ENCODE results near the gene RHOT2. TPM values are rescaled to one million over a fixed set of nuclear protein-coding genes. Genes with fewer than 3 reads are reported as not detected.

The RHOT2 gene
- polyA plus RNA-seq, 1 donor (not counting 4 experiments of a cell fraction or from before 2014, with no cell fraction given): 58.7 TPM

GRCh38 chr16:629833-630248 lies 38.1 kb upstream of the RHOT2 start:
- H3K4me3 ChIP-seq (ENCODE audit: control insufficient read depth in 2 of 3, extremely low read depth in 1 of 3, insufficient read depth in 2 of 3, low read depth in 1 of 3, low read length in 3 of 3): no peak overlapping the region
- H4K20me1 ChIP-seq (ENCODE audit: control insufficient read depth, extremely low read depth, insufficient read depth, low read length): no peaks in the 10 kb centered on the region
- no peak for FAIRE-seq
- peaks cover 4 to 13% of the 10 kb centered on the region in 2 experiments for H3K36me3 ChIP-seq (ENCODE audit: control insufficient read depth in 2 of 2, extremely low read depth in 1 of 2, insufficient read depth in 2 of 2, low read length in 2 of 2)
- H3K4me1 ChIP-seq (ENCODE audit: control insufficient read depth, extremely low read depth, insufficient read depth, low read length): peaks cover 12% of the 10 kb centered on the region
- H2AFZ ChIP-seq (ENCODE audit: control insufficient read depth, low read length): no peak overlapping the region
- no peak for TF ChIP-seq EZH2 (IDR thresholded peaks at IDR 0.05; ENCODE audit: low read length)
- TF ChIP-seq CTCF (optimal IDR thresholded peaks at IDR 0.05 in 1 of 3, IDR thresholded peaks at IDR 0.05 in 1 of 3, conservative IDR thresholded peaks at IDR 0.05 in 1 of 3; ENCODE audit: extremely low read depth in 1 of 3, insufficient read depth in 2 of 3, low read length in 3 of 3): no peak
- H3K9me3 ChIP-seq (ENCODE audit: control insufficient read depth, low read depth, low read length): no peaks in the 10 kb centered on the region
- H3K9ac ChIP-seq (ENCODE audit: control insufficient read depth, extremely low read depth, insufficient read depth, low read length): no peak overlapping the region
- no peak overlapping the region for H3K4me2 ChIP-seq (ENCODE audit: control insufficient read depth, extremely low read depth, insufficient read depth, low read depth, low read length)
- dilution Hi-C loops (cut with MboI; ENCODE audit: extremely low pct_ligation_motif_present, low sequenced_read_pairs): no loop called here
- H3K27me3 ChIP-seq (ENCODE audit: control insufficient read depth, extremely low read depth, insufficient read depth, low read length): no peaks in the 10 kb centered on the region
- H3K27ac ChIP-seq (ENCODE audit: control insufficient read depth, insufficient read depth, low read length): no peak overlapping the region
- H3K9me1 ChIP-seq (ENCODE audit: control insufficient read depth, extremely low read depth, insufficient read depth, low read length): no peaks in the 10 kb centered on the region
- no peak for DNase-seq (ENCODE audit: low read depth, low spot score)
- H3K79me2 ChIP-seq (ENCODE audit: control insufficient read depth, insufficient read depth, low read length): peaks cover 2% of the 10 kb centered on the region

GRCh38 chr16:630249-630814 lies 37.6 kb upstream of the RHOT2 start:
- H3K27me3 ChIP-seq (ENCODE audit: control insufficient read depth, extremely low read depth, insufficient read depth, low read length): no peaks in the 10 kb centered on the region
- H3K9ac ChIP-seq (ENCODE audit: control insufficient read depth, extremely low read depth, insufficient read depth, low read length): no peak overlapping the region
- peaks cover 4 to 13% of the 10 kb centered on the region in 2 experiments for H3K36me3 ChIP-seq (ENCODE audit: control insufficient read depth in 2 of 2, extremely low read depth in 1 of 2, insufficient read depth in 2 of 2, low read length in 2 of 2)
- no peaks in the 10 kb centered on the region for H3K9me1 ChIP-seq (ENCODE audit: control insufficient read depth, extremely low read depth, insufficient read depth, low read length)
- no peak overlapping the region for H3K27ac ChIP-seq (ENCODE audit: control insufficient read depth, insufficient read depth, low read length)
- no peak overlapping the region for H2AFZ ChIP-seq (ENCODE audit: control insufficient read depth, low read length)
- H3K79me2 ChIP-seq (ENCODE audit: control insufficient read depth, insufficient read depth, low read length): peaks cover 5% of the 10 kb centered on the region
- TF ChIP-seq EZH2 (IDR thresholded peaks at IDR 0.05; ENCODE audit: low read length) (no peak), CTCF (optimal IDR thresholded peaks at IDR 0.05 in 1 of 3, IDR thresholded peaks at IDR 0.05 in 1 of 3, conservative IDR thresholded peaks at IDR 0.05 in 1 of 3; ENCODE audit: extremely low read depth in 1 of 3, insufficient read depth in 2 of 3, low read length in 3 of 3) (no peak)
- no peaks in the 10 kb centered on the region for H4K20me1 ChIP-seq (ENCODE audit: control insufficient read depth, extremely low read depth, insufficient read depth, low read length)
- no peaks in the 10 kb centered on the region for H3K9me3 ChIP-seq (ENCODE audit: control insufficient read depth, low read depth, low read length)
- H3K4me1 ChIP-seq (ENCODE audit: control insufficient read depth, extremely low read depth, insufficient read depth, low read length): peaks cover 14% of the 10 kb centered on the region
- no peak overlapping the region for H3K4me3 ChIP-seq (ENCODE audit: control insufficient read depth in 2 of 3, extremely low read depth in 1 of 3, insufficient read depth in 2 of 3, low read depth in 1 of 3, low read length in 3 of 3)
- no peak overlapping the region for H3K4me2 ChIP-seq (ENCODE audit: control insufficient read depth, extremely low read depth, insufficient read depth, low read depth, low read length)
- DNase-seq (ENCODE audit: low read depth, low spot score) (no peak), FAIRE-seq (no peak)
- dilution Hi-C loops (cut with MboI; ENCODE audit: extremely low pct_ligation_motif_present, low sequenced_read_pairs): no loop called here

All from keratinocyte (primary cell).